Spleen (tissue), 11 donors: ENCODE measurements around the gene ELFN2. TPM values are rescaled to one million over a fixed set of nuclear protein-coding genes. Genes with fewer than 3 reads are reported as not detected.

Experiments used
- DNase-seq: peaks from one replicate; pipeline ENCODE4 v3.0.0-alpha.2; 2020
- H3K27ac ChIP-seq, 8 donors: fragments of 200-600 bp; sonication (generic) in 7 of 8; 1 replicate in 4 of 8; 2 replicates in 4 of 8; pipeline versions ENCODE4 v1.5.0 to v1.8.0; 2016 to 2021; ENCODE audit warnings: inconsistent platforms in 4 of 8, mild to moderate bottlenecking in 4 of 8, moderate library complexity in 1 of 8
- H3K27me3 ChIP-seq, 7 donors: fragments of 200-600 bp; sonication (generic) in 6 of 7; replicated peaks in 1 of 7; 1 replicate in 4 of 7; 2 replicates in 3 of 7; pipeline versions ENCODE4 v1.5.0 to v1.8.0; 2016 to 2021; ENCODE audit warnings: inconsistent platforms in 3 of 7, mild to moderate bottlenecking in 1 of 7
- H3K36me3 ChIP-seq, 6 donors: fragments of 200-600 bp; sonication (generic) in 5 of 6; 1 replicate in 4 of 6; 2 replicates in 2 of 6; pipeline versions ENCODE4 v1.5.0 to v1.8.0; 2016 to 2021; ENCODE audit warnings: inconsistent platforms in 2 of 6
- H3K4me1 ChIP-seq, 6 donors: fragments of 200-600 bp; sonication (generic) in 5 of 6; 1 replicate in 3 of 6; 2 replicates in 3 of 6; pipeline versions ENCODE4 v1.5.0 to v1.8.0; 2016 to 2021; ENCODE audit warnings: inconsistent platforms in 3 of 6
- H3K4me3 ChIP-seq, 8 donors: fragments of 200-600 bp; sonication (generic) in 7 of 8; 1 replicate in 4 of 8; 2 replicates in 4 of 8; pipeline versions ENCODE4 v1.5.0 to v1.8.0; 2016 to 2021; ENCODE audit warnings: inconsistent platforms in 4 of 8, mild to moderate bottlenecking in 4 of 8, moderate library complexity in 2 of 8
- H3K9me3 ChIP-seq, 8 donors: fragments of 200-600 bp; sonication (generic) in 7 of 8; 1 replicate in 4 of 8; 2 replicates in 4 of 8; pipeline versions ENCODE4 v1.5.0 to v1.8.0; 2016 to 2021; ENCODE audit warnings: inconsistent platforms in 4 of 8
- CTCF ChIP-seq, 11 experiments: fragments of 200-600 bp in 7 of 11; fragments of 450-650 bp in 4 of 11; sonication (generic) in 4 of 11; IDR thresholded peaks in 8 of 11; conservative IDR thresholded peaks in 3 of 11; 1 replicate in 7 of 11; 2 replicates in 4 of 11; pipeline versions ENCODE4 v1.4.0 to v1.8.0; 2016 to 2021; ENCODE audit warnings: antibody characterized with exemption in 11 of 11, inconsistent platforms in 4 of 11, mild to moderate bottlenecking in 1 of 11
- POLR2A ChIP-seq, 3 donors: fragments of 450-650 bp; IDR thresholded peaks; one replicate each; pipeline ENCODE4 v1.5.1; 2017; ENCODE audit warnings: antibody characterized with exemption in 3 of 3, mild to moderate bottlenecking in 1 of 3
- POLR2AphosphoS5 ChIP-seq, 3 donors: sonication (generic); formaldehyde crosslinking; IDR thresholded peaks; one replicate each; pipeline ENCODE4 v1.5.1; 2017; ENCODE audit warnings: antibody characterized with exemption in 3 of 3
- WGBS, 5 donors: extraction: QIAGEN DNeasy Blood & Tissue Kit in 3 of 5; methylation state at CpG; one replicate each; pipeline versions ENCODE4 v1.1.5 to v1.1.7; 2013 to 2018; 5-methylcytosine and 5-hydroxymethylcytosine counted together
- intact Hi-C: fragments of 100-400 bp; cut with DNase I; formaldehyde crosslinking; loops from one replicate; pipeline ENCODE4 v1.15.0; 2023; ENCODE audit warnings: low total_unique reads
- polyA plus RNA-seq, 3 donors: library from polyadenylated mRNA; stranded (reverse); fragments of 200-250 nt; gene quantifications; one replicate each; pipeline ENCODE4 v1.2.1, GENCODE V29; 2013
- total RNA-seq, 7 donors: library from RNA; depleted of rRNA in 3 of 7; stranded (reverse); fragments of >200 nt in 3 of 7; fragmentation: NEBNext Ultra II Directional in 4 of 7; extraction: Animal tissue kit (Norgen Biotek cat#: 25700) in 4 of 7; gene quantifications; one replicate each; pipeline versions ENCODE4 v1.1.0 to v1.2.1, GENCODE V29; 2016 to 2021
- donor health status: healthy with polysubstance abuse.
- donor health status: DM: no; HTN: no; CAD: no; lungs with moderate emphysema.
- donor health status: DM: no; HTN: no; CAD: no.
- donor health status: Bipolar disorder and iron deficiency.
- donor health status: healthy.
- donor health status: DM: no; HTN: no; CAD: no.
- donor health status: DM: yes; HTN: yes; CAD: no.

Gene ELFN2
- total and polyA plus RNA-seq, 10 donors, result 0.02 to 0.19 (median 0.07) TPM; not detected in 1

- no peak overlapping the region for H3K27ac ChIP-seq
- no peaks in the 10 kb centered on the region for H3K9me3 ChIP-seq
- H3K4me1 ChIP-seq, result no peaks in the 10 kb centered on the region
- H3K27me3 ChIP-seq, result peaks cover 0 to 28% (median 0%) of the 10 kb centered on the region in 7 donors
- no peak for DNase-seq
- H3K4me3 ChIP-seq, result no peak overlapping the region
- no peak for TF ChIP-seq POLR2AphosphoS5 (IDR thresholded peaks at IDR 0.05)
- no peak for TF ChIP-seq CTCF (IDR thresholded peaks at IDR 0.05 in 8 of 11, conservative IDR thresholded peaks at IDR 0.05 in 3 of 11)
- TF ChIP-seq POLR2A (IDR thresholded peaks at IDR 0.05), result no peak
- WGBS, 5 donors, result 84 to 89% (median 87%) methylated on average over 5 of the region's 5 CpGs
- intact Hi-C loops, result no loop called here
- no peaks in the 10 kb centered on the region for H3K36me3 ChIP-seq
Observed at GRCh38 chr22:37354670-37355069, 72.6 kb downstream of the ELFN2 start.

- no peak overlapping the region for H3K4me3 ChIP-seq
- peaks cover 0 to 28% (median 0%) of the 10 kb centered on the region in 7 donors for H3K27me3 ChIP-seq
- no peak for DNase-seq
- no peaks in the 10 kb centered on the region for H3K9me3 ChIP-seq
- no peaks in the 10 kb centered on the region for H3K4me1 ChIP-seq
- TF ChIP-seq POLR2AphosphoS5 (IDR thresholded peaks at IDR 0.05), result no peak
- 73 to 88% (median 82%) methylated on average over 4 of the region's 4 CpGs for WGBS, 5 donors
- H3K27ac ChIP-seq, result no peak overlapping the region
- intact Hi-C loops, result no loop called here
- no peaks in the 10 kb centered on the region for H3K36me3 ChIP-seq
Observed at GRCh38 chr22:37354261-37354660, 73.0 kb downstream of the ELFN2 start.

GRCh38 chr22:37353839-37354238 lies 73.4 kb downstream of the ELFN2 start:
- H3K27me3 ChIP-seq, result peaks cover 0 to 28% (median 0%) of the 10 kb centered on the region in 7 donors
- H3K9me3 ChIP-seq, result no peaks in the 10 kb centered on the region
- H3K4me3 ChIP-seq, result no peak overlapping the region
- 78 to 87% (median 81%) methylated on average over 16 of the region's 16 CpGs for WGBS, 5 donors
- no peaks in the 10 kb centered on the region for H3K36me3 ChIP-seq
- H3K27ac ChIP-seq, result no peak overlapping the region
- no peak for DNase-seq
- no peaks in the 10 kb centered on the region for H3K4me1 ChIP-seq
- intact Hi-C loops, result no loop called here
- no peak for TF ChIP-seq POLR2A (IDR thresholded peaks at IDR 0.05)
- no peak for TF ChIP-seq POLR2AphosphoS5 (IDR thresholded peaks at IDR 0.05)

- H3K9me3 ChIP-seq, result no peaks in the 10 kb centered on the region
- no peak overlapping the region for H3K4me3 ChIP-seq
- DNase-seq, result no peak
- no peaks in the 10 kb centered on the region for H3K4me1 ChIP-seq
- intact Hi-C loops, result no loop called here
- H3K36me3 ChIP-seq, result no peaks in the 10 kb centered on the region
- H3K27me3 ChIP-seq, result peaks cover 0 to 28% (median 0%) of the 10 kb centered on the region in 7 donors
- H3K27ac ChIP-seq, result no peak overlapping the region
- 72 to 86% (median 80%) methylated on average over 7 of the region's 7 CpGs for WGBS, 5 donors
- TF ChIP-seq POLR2A (IDR thresholded peaks at IDR 0.05) (no peak), POLR2AphosphoS5 (IDR thresholded peaks at IDR 0.05) (no peak), CTCF (IDR thresholded peaks at IDR 0.05 in 8 of 11, conservative IDR thresholded peaks at IDR 0.05 in 3 of 11) (no peak)
Observed at GRCh38 chr22:37352481-37352880, 74.8 kb downstream of the ELFN2 start.

- intact Hi-C loops, result no loop called here
- Histone ChIP-seq H3K36me3 (no peaks in the 10 kb centered on the region), H3K4me3 (no peak overlapping the region), H3K4me1 (no peaks in the 10 kb centered on the region), H3K27ac (no peak overlapping the region), H3K27me3 (peaks cover 0 to 28% (median 0%) of the 10 kb centered on the region in 7 donors), H3K9me3 (no peaks in the 10 kb centered on the region)
- WGBS, 5 donors, result 52 to 81% (median 62%) methylated on average over 3 of the region's 3 CpGs
- DNase-seq, result no peak
- TF ChIP-seq POLR2A (IDR thresholded peaks at IDR 0.05) (no peak), POLR2AphosphoS5 (IDR thresholded peaks at IDR 0.05) (no peak), CTCF (IDR thresholded peaks at IDR 0.05 in 8 of 11, conservative IDR thresholded peaks at IDR 0.05 in 3 of 11) (no peak)
Observed at GRCh38 chr22:37351232-37351631, 76.0 kb downstream of the ELFN2 start.
